K562 (cell line): ENCODE results near the gene COX15. TPM values are rescaled to one million over a fixed set of nuclear protein-coding genes. Genes with fewer than 3 reads are reported as not detected.

Source experiments
- CBX2 ChIP-seq: fragments of 200-600 bp; sonication (generic); IDR thresholded peaks from one replicate; pipeline ENCODE4 v1.6.1; 2012; ENCODE audit warnings: mild to moderate bottlenecking, low read length, inconsistent platforms; ENCODE audit not compliant: insufficient read depth, poor library complexity, severe bottlenecking
- CCNT2 ChIP-seq: IDR thresholded peaks from 2 replicates; pipeline ENCODE4 v1.6.1; 2011; ENCODE audit warnings: borderline replicate concordance, low read depth, mild to moderate bottlenecking, moderate library complexity, mixed read lengths, low read length; ENCODE audit not compliant: insufficient read length; ENCODE audit errors: extremely low read depth
- ELF1 ChIP-seq: fragments of 200-800 bp; sonication (Bioruptor generic); IDR thresholded peaks from 2 replicates; pipeline ENCODE4 v1.6.1; 2016; ENCODE audit warnings: missing genetic modification characterization, missing compliant biosample characterization
- HLTF ChIP-seq: fragments of 450-650 bp; IDR thresholded peaks from 2 replicates; pipeline ENCODE4 v1.6.1; 2016
- HNRNPL ChIP-seq: fragments of 200-400 bp; formaldehyde crosslinking; IDR thresholded peaks from 2 replicates; pipeline ENCODE4 v1.6.1; 2017; ENCODE audit warnings: low read depth, mild to moderate bottlenecking, low read length
- MAZ ChIP-seq, 2 experiments: fragments of 450-650 bp in 1 of 2; sonication (generic) in 1 of 2; formaldehyde crosslinking; IDR thresholded peaks in 1 of 2; conservative IDR thresholded peaks in 1 of 2; 2 replicates each; pipeline versions ENCODE4 v1.4.0 to v1.5.0; 2020; ENCODE audit warnings: mild to moderate bottlenecking in 1 of 2, missing genetic modification reagents in 1 of 2
- MEIS2 ChIP-seq: fragments of 450-650 bp; IDR thresholded peaks from 2 replicates; pipeline ENCODE4 v1.6.1; 2014; ENCODE audit warnings: mild to moderate bottlenecking; ENCODE audit not compliant: partially characterized antibody
- MTF1 ChIP-seq: fragments of 250-450 bp; sonication (Bioruptor Pico); IDR thresholded peaks from 2 replicates; pipeline ENCODE4 v1.9.0; 2021; ENCODE audit warnings: moderate library complexity, mild to moderate bottlenecking, inconsistent platforms, borderline replicate concordance
- PPARD ChIP-seq: fragments of 250-450 bp; sonication (Bioruptor Pico); IDR thresholded peaks from 2 replicates; pipeline ENCODE4 v1.8.0; 2022; ENCODE audit warnings: inconsistent platforms, mild to moderate bottlenecking, moderate library complexity
- SP2 ChIP-seq: IDR thresholded peaks from 2 replicates; pipeline ENCODE4 v1.6.1; 2011; ENCODE audit warnings: mild to moderate bottlenecking, low read depth, low read length, moderate library complexity; ENCODE audit not compliant: poor library complexity, severe bottlenecking; ENCODE audit errors: extremely low read depth
- ZNF324 ChIP-seq: fragments of 250-450 bp; sonication (Bioruptor Pico); IDR thresholded peaks from 2 replicates; pipeline ENCODE4 v1.4.0; 2020; ENCODE audit warnings: mild to moderate bottlenecking
- ZNF561 ChIP-seq: fragments of 450-650 bp; formaldehyde crosslinking; conservative IDR thresholded peaks from 2 replicates; pipeline ENCODE4 v1.4.0; 2020; ENCODE audit warnings: mild to moderate bottlenecking, moderate library complexity
- ZNF77 ChIP-seq: fragments of 250-450 bp; sonication (Bioruptor Pico); IDR thresholded peaks from 2 replicates; pipeline ENCODE4 v1.5.0; 2020
- ZNF778 ChIP-seq: fragments of 450-650 bp; formaldehyde crosslinking; IDR thresholded peaks from 2 replicates; pipeline ENCODE4 v1.4.0; 2020; ENCODE audit warnings: mild to moderate bottlenecking, moderate library complexity
- polyA plus RNA-seq, 8 experiments: library from polyadenylated mRNA; depleted of rRNA in 4 of 8; stranded (reverse) in 5 of 8; unstranded in 3 of 8; fragments of >200 nt; fragmentation: Nextera tagmentation in 2 of 8; fragmentation: Illumina TruSeq in 1 of 8; extraction: Ambion mirVana in 2 of 8; extraction: Trizol in 1 of 8; gene quantifications; 2 replicates each; pipeline versions ENCODE4 v1.2.1 to v1.2.3, GENCODE V29; 2011 to 2014; ENCODE audit warnings: inconsistent platforms in 1 of 8, missing spikeins in 1 of 8
- total RNA-seq, 7 experiments: library from RNA; depleted of rRNA in 6 of 7; stranded (reverse); fragments of >200 nt in 6 of 7; fragmentation: Illumina TruSeq in 2 of 7; extraction: Trizol in 2 of 7; gene quantifications; 2 replicates each; pipeline versions ENCODE4 v1.2.1 to v1.2.3, GENCODE V29; 2011 to 2021; ENCODE audit warnings: low replicate concordance in 1 of 7
- TF ChIP-seq, protein P1 (sequence below): sonication (generic); formaldehyde crosslinking; IDR thresholded peaks from 2 replicates; pipeline ENCODE4 v1.8.1; 2023; ENCODE audit warnings: mild to moderate bottlenecking, missing genetic modification reagents
- TF ChIP-seq, protein P2 (sequence below): fragments of 250-450 bp; sonication (Bioruptor Pico); IDR thresholded peaks from 2 replicates; pipeline ENCODE4 v1.4.0; 2020; ENCODE audit warnings: mild to moderate bottlenecking, moderate library complexity
- TF ChIP-seq, protein P3 (sequence below): fragments of 250-450 bp; sonication (Bioruptor Pico); IDR thresholded peaks from 2 replicates; pipeline ENCODE4 v1.8.0; 2021; ENCODE audit warnings: moderate library complexity, mild to moderate bottlenecking, inconsistent platforms
- TF ChIP-seq, protein P4 (sequence below): fragments of 450-650 bp; IDR thresholded peaks from 2 replicates; pipeline ENCODE4 v1.6.1; 2018; ENCODE audit not compliant: partially characterized antibody

COX15 gene
- total and polyA plus RNA-seq, 9 of the 15 experiments (the other 6 are each of a cell fraction or from before 2014, with no cell fraction given), result 17.4 to 45.1 (median 23.7) TPM

DNA sequence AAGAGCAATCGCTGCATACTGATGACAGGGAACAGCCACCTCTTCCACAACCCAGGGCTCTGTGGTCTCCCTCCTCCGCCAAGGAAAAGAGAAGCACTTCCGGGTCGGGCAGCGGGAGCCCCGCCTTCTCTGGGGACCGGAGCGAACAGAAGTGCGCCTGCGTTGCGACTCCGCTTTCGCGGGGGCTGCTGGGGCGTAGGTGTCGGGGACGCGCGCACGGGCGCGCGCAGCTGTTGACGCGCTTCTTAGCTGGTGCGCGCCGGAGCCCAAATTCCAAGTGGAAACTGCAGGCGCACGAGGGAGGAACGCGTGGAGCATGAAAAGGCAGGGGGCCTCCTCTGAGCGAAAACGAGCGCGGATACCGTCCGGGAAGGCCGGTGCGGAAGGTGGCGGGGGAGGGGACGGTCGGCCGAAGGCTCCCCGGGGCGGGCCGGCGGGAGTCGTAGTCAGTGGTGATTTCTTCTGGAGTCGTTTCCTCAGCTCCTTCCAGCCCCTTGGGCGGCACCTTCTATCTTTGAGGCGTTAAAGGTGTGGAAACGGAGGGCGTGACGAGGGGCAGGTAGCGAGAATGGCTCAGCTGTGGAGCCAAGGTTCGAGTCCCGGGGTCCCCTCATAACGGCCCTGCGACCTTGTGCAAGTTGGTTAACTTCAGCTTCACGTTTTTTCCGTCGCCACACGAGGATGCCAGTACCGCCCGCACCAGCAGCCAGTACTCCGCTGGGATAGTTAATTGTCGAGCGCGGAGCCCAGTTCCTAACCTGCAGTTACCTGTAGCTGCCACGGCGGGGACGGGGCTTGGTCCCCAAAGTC lies at the start of gene COX15, which contains the start of gene CUTC (continued):
- no peak for TF ChIP-seq SP2
- no peak for TF ChIP-seq ZNF561 (CRISPR knock-in tag)
- TF ChIP-seq, protein P1, sequence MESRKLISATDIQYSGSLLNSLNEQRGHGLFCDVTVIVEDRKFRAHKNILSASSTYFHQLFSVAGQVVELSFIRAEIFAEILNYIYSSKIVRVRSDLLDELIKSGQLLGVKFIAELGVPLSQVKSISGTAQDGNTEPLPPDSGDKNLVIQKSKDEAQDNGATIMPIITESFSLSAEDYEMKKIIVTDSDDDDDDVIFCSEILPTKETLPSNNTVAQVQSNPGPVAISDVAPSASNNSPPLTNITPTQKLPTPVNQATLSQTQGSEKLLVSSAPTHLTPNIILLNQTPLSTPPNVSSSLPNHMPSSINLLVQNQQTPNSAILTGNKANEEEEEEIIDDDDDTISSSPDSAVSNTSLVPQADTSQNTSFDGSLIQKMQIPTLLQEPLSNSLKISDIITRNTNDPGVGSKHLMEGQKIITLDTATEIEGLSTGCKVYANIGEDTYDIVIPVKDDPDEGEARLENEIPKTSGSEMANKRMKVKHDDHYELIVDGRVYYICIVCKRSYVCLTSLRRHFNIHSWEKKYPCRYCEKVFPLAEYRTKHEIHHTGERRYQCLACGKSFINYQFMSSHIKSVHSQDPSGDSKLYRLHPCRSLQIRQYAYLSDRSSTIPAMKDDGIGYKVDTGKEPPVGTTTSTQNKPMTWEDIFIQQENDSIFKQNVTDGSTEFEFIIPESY (CRISPR knock-in tag), result no peak
- TF ChIP-seq, protein P2, sequence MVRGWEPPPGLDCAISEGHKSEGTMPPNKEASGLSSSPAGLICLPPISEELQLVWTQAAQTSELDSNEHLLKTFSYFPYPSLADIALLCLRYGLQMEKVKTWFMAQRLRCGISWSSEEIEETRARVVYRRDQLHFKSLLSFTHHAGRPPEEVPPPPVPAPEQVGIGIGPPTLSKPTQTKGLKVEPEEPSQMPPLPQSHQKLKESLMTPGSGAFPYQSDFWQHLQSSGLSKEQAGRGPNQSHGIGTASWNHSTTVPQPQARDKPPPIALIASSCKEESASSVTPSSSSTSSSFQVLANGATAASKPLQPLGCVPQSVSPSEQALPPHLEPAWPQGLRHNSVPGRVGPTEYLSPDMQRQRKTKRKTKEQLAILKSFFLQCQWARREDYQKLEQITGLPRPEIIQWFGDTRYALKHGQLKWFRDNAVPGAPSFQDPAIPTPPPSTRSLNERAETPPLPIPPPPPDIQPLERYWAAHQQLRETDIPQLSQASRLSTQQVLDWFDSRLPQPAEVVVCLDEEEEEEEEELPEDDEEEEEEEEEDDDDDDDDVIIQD (CRISPR knock-in tag), result no peak
- TF ChIP-seq ZNF324, result no peak
- TF ChIP-seq ZNF778 (CRISPR knock-in tag), result no peak
- TF ChIP-seq MEIS2, result peak; percentile 64
- TF ChIP-seq MAZ (CRISPR knock-in tag; conservative IDR thresholded peaks at IDR 0.05 in 1 of 2, IDR thresholded peaks at IDR 0.05 in 1 of 2), result peak; percentile 65 to 69
- TF ChIP-seq HNRNPL, result no peak
- TF ChIP-seq, protein P3, sequence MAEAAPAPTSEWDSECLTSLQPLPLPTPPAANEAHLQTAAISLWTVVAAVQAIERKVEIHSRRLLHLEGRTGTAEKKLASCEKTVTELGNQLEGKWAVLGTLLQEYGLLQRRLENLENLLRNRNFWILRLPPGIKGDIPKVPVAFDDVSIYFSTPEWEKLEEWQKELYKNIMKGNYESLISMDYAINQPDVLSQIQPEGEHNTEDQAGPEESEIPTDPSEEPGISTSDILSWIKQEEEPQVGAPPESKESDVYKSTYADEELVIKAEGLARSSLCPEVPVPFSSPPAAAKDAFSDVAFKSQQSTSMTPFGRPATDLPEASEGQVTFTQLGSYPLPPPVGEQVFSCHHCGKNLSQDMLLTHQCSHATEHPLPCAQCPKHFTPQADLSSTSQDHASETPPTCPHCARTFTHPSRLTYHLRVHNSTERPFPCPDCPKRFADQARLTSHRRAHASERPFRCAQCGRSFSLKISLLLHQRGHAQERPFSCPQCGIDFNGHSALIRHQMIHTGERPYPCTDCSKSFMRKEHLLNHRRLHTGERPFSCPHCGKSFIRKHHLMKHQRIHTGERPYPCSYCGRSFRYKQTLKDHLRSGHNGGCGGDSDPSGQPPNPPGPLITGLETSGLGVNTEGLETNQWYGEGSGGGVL, result no peak
- no peak for TF ChIP-seq ZNF77 (CRISPR knock-in tag)
- TF ChIP-seq MTF1 (CRISPR knock-in tag), result no peak
- no peak for TF ChIP-seq PPARD (CRISPR knock-in tag)
- TF ChIP-seq CBX2, result no peak
- peak; percentile 57 for TF ChIP-seq CCNT2
- TF ChIP-seq ELF1 (tag), result peak; percentile 82
- TF ChIP-seq HLTF, result 0 out of 2 replicates have a peak, but pooled peaks have one; percentile 11
- TF ChIP-seq, protein P4, sequence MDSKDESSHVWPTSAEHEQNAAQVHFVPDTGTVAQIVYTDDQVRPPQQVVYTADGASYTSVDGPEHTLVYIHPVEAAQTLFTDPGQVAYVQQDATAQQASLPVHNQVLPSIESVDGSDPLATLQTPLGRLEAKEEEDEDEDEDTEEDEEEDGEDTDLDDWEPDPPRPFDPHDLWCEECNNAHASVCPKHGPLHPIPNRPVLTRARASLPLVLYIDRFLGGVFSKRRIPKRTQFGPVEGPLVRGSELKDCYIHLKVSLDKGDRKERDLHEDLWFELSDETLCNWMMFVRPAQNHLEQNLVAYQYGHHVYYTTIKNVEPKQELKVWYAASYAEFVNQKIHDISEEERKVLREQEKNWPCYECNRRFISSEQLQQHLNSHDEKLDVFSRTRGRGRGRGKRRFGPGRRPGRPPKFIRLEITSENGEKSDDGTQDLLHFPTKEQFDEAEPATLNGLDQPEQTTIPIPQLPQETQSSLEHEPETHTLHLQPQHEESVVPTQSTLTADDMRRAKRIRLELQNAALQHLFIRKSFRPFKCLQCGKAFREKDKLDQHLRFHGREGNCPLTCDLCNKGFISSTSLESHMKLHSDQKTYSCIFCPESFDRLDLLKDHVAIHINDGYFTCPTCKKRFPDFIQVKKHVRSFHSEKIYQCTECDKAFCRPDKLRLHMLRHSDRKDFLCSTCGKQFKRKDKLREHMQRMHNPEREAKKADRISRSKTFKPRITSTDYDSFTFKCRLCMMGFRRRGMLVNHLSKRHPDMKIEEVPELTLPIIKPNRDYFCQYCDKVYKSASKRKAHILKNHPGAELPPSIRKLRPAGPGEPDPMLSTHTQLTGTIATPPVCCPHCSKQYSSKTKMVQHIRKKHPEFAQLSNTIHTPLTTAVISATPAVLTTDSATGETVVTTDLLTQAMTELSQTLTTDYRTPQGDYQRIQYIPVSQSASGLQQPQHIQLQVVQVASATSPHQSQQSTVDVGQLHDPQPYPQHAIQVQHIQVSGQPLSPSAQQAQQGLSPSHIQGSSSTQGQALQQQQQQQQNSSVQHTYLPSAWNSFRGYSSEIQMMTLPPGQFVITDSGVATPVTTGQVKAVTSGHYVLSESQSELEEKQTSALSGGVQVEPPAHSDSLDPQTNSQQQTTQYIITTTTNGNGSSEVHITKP, result no peak
